ENCODE data around the gene SLC5A5. TPM values are rescaled to one million over a fixed set of nuclear protein-coding genes. Genes with fewer than 3 reads are reported as not detected.

The SLC5A5 gene
- total RNA-seq, 2 donors from 2014 or later: 1.3 to 2.0 TPM

GRCh38 chr19:17932485-17933338, 61.0 kb downstream of the SLC5A5 start, which contains the start of gene CCDC124:
Gene CCDC124, plus strand, starts transcription at chr19:17933015. Its CDS starts 3,406 bp downstream, at chr19:17936421.
- H3K9me3 ChIP-seq (ENCODE audit: control insufficient read depth, low read length, poor library complexity, severe bottlenecking): no peaks in the 10 kb centered on the region
- peaks cover 17% of the 10 kb centered on the region for H3K4me1 Mint-ChIP-seq
- H3K4me3 Mint-ChIP-seq: peak within 1 kb of the TSS; percentile 95
- H3K27ac Mint-ChIP-seq: peak within 1 kb of the TSS; percentile 91
- no peaks in the 10 kb centered on the region for H3K36me3 Mint-ChIP-seq (ENCODE audit: low read depth)
- H3K27me3 Mint-ChIP-seq: no peaks in the 10 kb centered on the region
- DNase-seq (peak; percentile 87 to 90 (median 88)), ATAC-seq (peak; percentile 98)

- no peaks in the 10 kb centered on the region for H3K9me3 ChIP-seq (ENCODE audit: control insufficient read depth, low read length, poor library complexity, severe bottlenecking)
- no peaks in the 10 kb centered on the region for H3K27me3 Mint-ChIP-seq
- DNase-seq: no peak
- H3K36me3 Mint-ChIP-seq (ENCODE audit: low read depth): no peaks in the 10 kb centered on the region
- peak overlapping the region; percentile 95 for H3K4me3 Mint-ChIP-seq
- no peak for ATAC-seq
- H3K4me1 Mint-ChIP-seq: peaks cover 17% of the 10 kb centered on the region
- peak overlapping the region; percentile 91 for H3K27ac Mint-ChIP-seq
Observed at GRCh38 chr19:17933414-17934129, 61.8 kb downstream of the SLC5A5 start.

GRCh38 chr19:17936379-17936778, 64.6 kb downstream of the SLC5A5 start:
- Mint-ChIP-seq H3K4me3 (no peak overlapping the region), H3K4me1 (peaks cover 17% of the 10 kb centered on the region), H3K36me3 (ENCODE audit: low read depth) (no peaks in the 10 kb centered on the region), H3K27ac (no peak overlapping the region), H3K27me3 (no peaks in the 10 kb centered on the region)
- ATAC-seq: no peak
- no peak for DNase-seq
- no peaks in the 10 kb centered on the region for H3K9me3 ChIP-seq (ENCODE audit: control insufficient read depth, low read length, poor library complexity, severe bottlenecking)

- no peak for DNase-seq
- no peaks in the 10 kb centered on the region for H3K9me3 ChIP-seq (ENCODE audit: control insufficient read depth, low read length, poor library complexity, severe bottlenecking)
- Mint-ChIP-seq H3K27me3 (no peaks in the 10 kb centered on the region), H3K36me3 (ENCODE audit: low read depth) (no peaks in the 10 kb centered on the region), H3K4me1 (peaks cover 13% of the 10 kb centered on the region), H3K4me3 (no peak overlapping the region), H3K27ac (no peak overlapping the region)
- no peak for ATAC-seq
Observed at GRCh38 chr19:17937371-17937900, 65.7 kb downstream of the SLC5A5 start.

DNA sequence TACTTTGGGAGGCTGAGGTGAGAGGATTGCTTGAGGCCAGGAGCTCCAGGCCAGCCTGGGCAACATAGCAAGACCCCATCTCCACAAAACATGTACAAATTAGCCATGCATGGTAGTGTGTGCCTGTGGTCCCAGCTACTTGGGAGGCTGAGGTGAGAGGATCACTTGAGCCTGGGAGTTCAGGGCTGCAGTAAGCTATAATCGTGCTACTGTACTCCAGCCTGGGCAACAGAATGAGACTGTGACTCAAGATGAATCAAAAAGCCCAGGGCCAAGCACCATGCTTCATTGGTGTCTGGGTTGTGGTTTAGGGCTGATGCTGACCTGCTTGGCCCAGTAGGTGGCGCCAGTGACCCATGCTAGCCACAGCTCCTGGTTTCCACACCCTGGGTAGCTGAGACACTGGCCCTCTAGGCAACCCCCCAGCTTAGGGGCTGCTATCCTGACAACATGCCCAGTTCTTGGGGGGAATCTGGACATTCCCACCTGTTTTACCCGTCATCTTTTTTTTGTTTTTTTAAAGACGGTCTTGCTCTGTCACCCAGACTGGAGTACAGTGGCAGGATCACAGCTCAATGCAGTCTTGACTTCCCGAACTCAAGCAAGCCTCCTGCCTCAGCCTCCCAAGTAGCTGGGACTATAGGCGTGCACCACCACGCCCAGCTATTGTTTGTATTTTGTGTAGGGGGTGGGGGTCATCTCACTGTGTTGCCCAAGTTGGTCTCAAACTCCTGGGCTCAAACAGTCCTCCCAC, 66.5 kb downstream of the SLC5A5 start:
- no peaks in the 10 kb centered on the region for H3K36me3 Mint-ChIP-seq (ENCODE audit: low read depth)
- no peaks in the 10 kb centered on the region for H3K27me3 Mint-ChIP-seq
- ATAC-seq (peak; percentile 96), DNase-seq (peak; percentile 68 to 80 (median 69))
- no peak overlapping the region for H3K4me3 Mint-ChIP-seq
- peaks cover 8% of the 10 kb centered on the region for H3K4me1 Mint-ChIP-seq
- H3K9me3 ChIP-seq (ENCODE audit: control insufficient read depth, low read length, poor library complexity, severe bottlenecking): no peaks in the 10 kb centered on the region
- H3K27ac Mint-ChIP-seq: no peak overlapping the region

DNA sequence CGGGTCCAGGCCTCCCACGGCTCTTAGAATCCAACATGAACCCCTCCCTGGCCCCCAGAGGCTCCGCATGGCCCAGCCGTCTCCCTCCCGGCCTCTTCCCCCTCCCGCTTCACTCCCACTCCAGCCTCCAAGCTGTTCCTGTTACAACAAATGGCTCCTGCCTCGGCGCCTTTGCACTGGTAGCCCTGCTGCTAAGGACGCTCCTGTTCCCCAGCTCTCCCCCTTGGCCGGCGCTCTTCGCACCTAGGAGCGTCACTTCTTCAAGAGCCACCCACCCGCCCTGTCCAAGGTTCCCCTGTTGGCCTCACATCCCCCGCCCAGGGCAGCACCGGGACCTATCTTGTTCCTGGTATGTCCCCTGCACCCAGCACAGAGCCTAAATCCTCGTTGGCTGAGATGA, 70.4 kb downstream of the SLC5A5 start:
- H3K27ac Mint-ChIP-seq: no peak overlapping the region
- H3K9me3 ChIP-seq (ENCODE audit: control insufficient read depth, low read length, poor library complexity, severe bottlenecking): no peaks in the 10 kb centered on the region
- H3K36me3 Mint-ChIP-seq (ENCODE audit: low read depth): no peaks in the 10 kb centered on the region
- no peaks in the 10 kb centered on the region for H3K27me3 Mint-ChIP-seq
- no peak for ATAC-seq
- peaks cover 12% of the 10 kb centered on the region for H3K4me1 Mint-ChIP-seq
- no peak for DNase-seq
- H3K4me3 Mint-ChIP-seq: no peak overlapping the region

GRCh38 chr19:17942582-17943273, 71.0 kb downstream of the SLC5A5 start:
- Mint-ChIP-seq H3K36me3 (ENCODE audit: low read depth) (no peaks in the 10 kb centered on the region), H3K4me1 (peaks cover 16% of the 10 kb centered on the region), H3K27me3 (no peaks in the 10 kb centered on the region), H3K27ac (no peak overlapping the region), H3K4me3 (no peak overlapping the region)
- ATAC-seq: no peak
- no peaks in the 10 kb centered on the region for H3K9me3 ChIP-seq (ENCODE audit: control insufficient read depth, low read length, poor library complexity, severe bottlenecking)
- DNase-seq: no peak

DNA sequence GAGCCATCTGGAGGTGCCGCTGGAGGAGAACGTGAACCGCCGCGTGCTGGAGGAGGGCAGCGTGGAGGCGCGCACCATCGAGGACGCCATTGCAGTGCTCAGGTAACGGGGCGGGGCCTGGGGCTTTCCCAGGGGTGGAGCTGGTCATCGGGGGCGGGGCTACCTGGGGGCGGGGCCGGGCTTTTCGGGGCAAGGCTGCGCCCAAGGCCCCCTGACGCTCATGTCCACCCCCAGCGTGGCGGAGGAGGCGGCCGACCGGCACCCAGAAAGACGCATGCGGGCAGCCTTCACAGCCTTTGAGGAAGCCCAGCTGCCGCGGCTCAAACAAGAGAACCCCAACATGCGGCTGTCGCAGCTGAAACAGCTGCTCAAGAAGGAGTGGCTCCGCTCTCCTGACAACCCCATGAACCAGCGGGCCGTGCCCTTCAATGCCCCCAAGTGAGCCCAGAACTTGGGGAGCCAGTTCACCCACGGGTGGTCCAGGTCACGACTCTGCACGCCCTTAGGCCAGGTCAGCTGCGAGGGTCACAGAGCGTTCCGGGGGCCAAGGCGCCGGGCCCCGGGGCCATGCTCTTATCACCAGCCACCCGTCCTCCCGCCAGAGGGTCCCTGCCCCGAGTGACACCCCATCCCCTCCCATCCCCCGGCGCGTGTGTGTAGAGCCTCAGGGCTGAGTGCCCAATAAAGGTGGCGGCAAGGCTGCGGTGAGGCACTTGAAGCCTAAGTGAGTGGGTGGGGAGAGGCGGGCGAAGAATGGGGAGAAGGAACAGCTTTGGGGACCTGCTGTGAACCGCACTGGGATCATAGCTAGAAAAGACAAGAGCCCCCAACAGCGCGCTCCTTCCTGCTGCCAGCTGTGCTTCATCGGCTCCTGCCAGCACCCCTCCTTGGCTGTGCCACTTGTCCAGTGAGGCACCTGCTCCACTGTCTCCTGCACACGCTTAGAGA, 71.8 kb downstream of the SLC5A5 start:
- ATAC-seq (no peak), DNase-seq (no peak)
- Mint-ChIP-seq H3K27ac (no peak overlapping the region), H3K4me3 (no peak overlapping the region), H3K36me3 (ENCODE audit: low read depth) (no peaks in the 10 kb centered on the region), H3K4me1 (peaks cover 16% of the 10 kb centered on the region), H3K27me3 (no peaks in the 10 kb centered on the region)
- H3K9me3 ChIP-seq (ENCODE audit: control insufficient read depth, low read length, poor library complexity, severe bottlenecking): no peaks in the 10 kb centered on the region

DNA sequence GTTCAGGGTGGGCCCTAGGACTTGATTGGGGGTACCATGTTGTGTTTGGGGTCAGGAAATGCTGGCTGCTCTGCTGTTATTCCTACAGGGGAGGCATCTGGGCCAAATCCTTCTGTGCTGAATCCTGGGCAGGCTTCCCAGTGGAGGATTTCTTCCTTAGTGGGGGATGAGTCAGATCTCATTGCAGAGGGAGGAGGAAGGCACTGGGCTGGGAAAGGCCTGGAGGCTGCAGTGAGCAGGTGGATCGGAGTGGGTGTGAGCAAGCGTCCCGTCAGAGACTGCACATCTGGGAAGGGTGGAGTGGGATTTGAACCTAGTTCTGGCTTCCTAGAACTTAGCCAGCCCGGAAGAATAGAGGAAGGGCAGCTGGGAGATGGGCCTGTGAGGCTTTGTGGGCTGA, 72.6 kb downstream of the SLC5A5 start:
- H3K36me3 Mint-ChIP-seq (ENCODE audit: low read depth): no peaks in the 10 kb centered on the region
- no peak overlapping the region for H3K27ac Mint-ChIP-seq
- peaks cover 3% of the 10 kb centered on the region for H3K27me3 Mint-ChIP-seq
- DNase-seq: no peak
- no peaks in the 10 kb centered on the region for H3K9me3 ChIP-seq (ENCODE audit: control insufficient read depth, low read length, poor library complexity, severe bottlenecking)
- no peak overlapping the region for H3K4me3 Mint-ChIP-seq
- ATAC-seq: no peak
- H3K4me1 Mint-ChIP-seq: peaks cover 19% of the 10 kb centered on the region
